ENCODE measurements around the gene IGFBP1. TPM values are rescaled to one million over a fixed set of nuclear protein-coding genes. Genes with fewer than 3 reads are reported as not detected.

Gene IGFBP1
- total and polyA plus RNA-seq, 2 of the 13 experiments (the other 11 are each of a cell fraction or from before 2014, with no cell fraction given) = 5.4 to 885 TPM

DNA sequence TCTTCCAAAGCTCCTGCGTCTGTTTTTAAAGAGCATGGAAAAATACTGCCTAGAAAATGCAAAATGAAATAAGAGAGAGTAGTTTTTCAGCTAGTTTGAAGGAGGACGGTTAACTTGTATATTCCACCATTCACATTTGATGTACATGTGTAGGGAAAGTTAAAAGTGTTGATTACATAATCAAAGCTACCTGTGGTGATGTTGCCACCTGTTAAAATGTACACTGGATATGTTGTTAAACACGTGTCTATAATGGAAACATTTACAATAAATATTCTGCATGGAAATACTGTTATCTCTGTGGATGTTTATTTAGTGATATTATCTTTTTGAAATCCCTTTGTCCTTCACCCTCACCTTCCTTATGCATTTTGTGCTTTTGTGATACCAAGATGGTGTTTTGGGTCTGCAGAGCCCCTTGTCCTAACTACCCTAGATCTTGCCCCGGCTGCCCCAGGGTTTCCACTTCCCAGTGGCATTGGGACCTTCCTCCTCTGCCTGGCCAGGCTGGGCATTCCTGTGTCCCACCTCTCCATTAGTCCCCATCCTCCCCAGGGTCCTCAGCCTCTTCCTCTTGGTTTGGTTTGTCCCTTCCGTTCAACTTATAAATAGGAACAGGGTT, 5.2 kb downstream of the IGFBP1 start (continued):
- TF ChIP-seq, protein P1, sequence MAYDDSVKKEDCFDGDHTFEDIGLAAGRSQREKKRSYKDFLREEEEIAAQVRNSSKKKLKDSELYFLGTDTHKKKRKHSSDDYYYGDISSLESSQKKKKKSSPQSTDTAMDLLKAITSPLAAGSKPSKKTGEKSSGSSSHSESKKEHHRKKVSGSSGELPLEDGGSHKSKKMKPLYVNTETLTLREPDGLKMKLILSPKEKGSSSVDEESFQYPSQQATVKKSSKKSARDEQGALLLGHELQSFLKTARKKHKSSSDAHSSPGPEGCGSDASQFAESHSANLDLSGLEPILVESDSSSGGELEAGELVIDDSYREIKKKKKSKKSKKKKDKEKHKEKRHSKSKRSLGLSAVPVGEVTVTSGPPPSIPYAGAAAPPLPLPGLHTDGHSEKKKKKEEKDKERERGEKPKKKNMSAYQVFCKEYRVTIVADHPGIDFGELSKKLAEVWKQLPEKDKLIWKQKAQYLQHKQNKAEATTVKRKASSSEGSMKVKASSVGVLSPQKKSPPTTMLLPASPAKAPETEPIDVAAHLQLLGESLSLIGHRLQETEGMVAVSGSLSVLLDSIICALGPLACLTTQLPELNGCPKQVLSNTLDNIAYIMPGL (CRISPR knock-in tag; IDR thresholded peaks at IDR 0.05; ENCODE audit: borderline replicate concordance in 1 of 2, low read depth in 1 of 2) = 0 out of 4 replicates have a peak, but pooled peaks of 1 of the 2 experiments have one; percentile 22
- TF ChIP-seq ZNF343 (CRISPR knock-in tag; IDR thresholded peaks at IDR 0.05) (peak; percentile 59; the same call in 1 of the 2 replicates), FOXA3 (CRISPR knock-in tag; IDR thresholded peaks at IDR 0.05) (peak; percentile 78; the same call in 1 of the 2 replicates), ZSCAN9 (CRISPR knock-in tag; IDR thresholded peaks at IDR 0.05; ENCODE audit: borderline replicate concordance) (peak; percentile 47; the same call in 1 of the 2 replicates), ZNF781 (CRISPR knock-in tag; IDR thresholded peaks at IDR 0.05; ENCODE audit: borderline replicate concordance, not compliant biosample characterization) (no peak), ZNF282 (IDR thresholded peaks at IDR 0.05; ENCODE audit: partially characterized antibody) (no peak), ZFP62 (CRISPR knock-in tag; IDR thresholded peaks at IDR 0.05) (peak; percentile 26; the same call in 1 of the 2 replicates), ZC3H13 (CRISPR knock-in tag; IDR thresholded peaks at IDR 0.05) (peak; percentile 100), ZBTB42 (CRISPR knock-in tag; IDR thresholded peaks at IDR 0.05) (no peak), SNRNP70 (IDR thresholded peaks at IDR 0.05; ENCODE audit: low read depth, low read length) (no peak), SMAD9 (CRISPR knock-in tag; IDR thresholded peaks at IDR 0.05) (no peak), NAIF1 (CRISPR knock-in tag; IDR thresholded peaks at IDR 0.05; ENCODE audit: borderline replicate concordance) (no peak; the same call in 1 of the 2 replicates), RFX5 (IDR thresholded peaks at IDR 0.05; ENCODE audit: low read depth, low read length) (no peak), BHLHE40 (IDR thresholded peaks at IDR 0.05; ENCODE audit: low read length) (no peak), ZNF790 (CRISPR knock-in tag; IDR thresholded peaks at IDR 0.05; ENCODE audit: borderline replicate concordance) (peak; percentile 86), ZNF207 (IDR thresholded peaks at IDR 0.05; ENCODE audit: borderline replicate concordance) (no peak)
- TF ChIP-seq, protein P2, sequence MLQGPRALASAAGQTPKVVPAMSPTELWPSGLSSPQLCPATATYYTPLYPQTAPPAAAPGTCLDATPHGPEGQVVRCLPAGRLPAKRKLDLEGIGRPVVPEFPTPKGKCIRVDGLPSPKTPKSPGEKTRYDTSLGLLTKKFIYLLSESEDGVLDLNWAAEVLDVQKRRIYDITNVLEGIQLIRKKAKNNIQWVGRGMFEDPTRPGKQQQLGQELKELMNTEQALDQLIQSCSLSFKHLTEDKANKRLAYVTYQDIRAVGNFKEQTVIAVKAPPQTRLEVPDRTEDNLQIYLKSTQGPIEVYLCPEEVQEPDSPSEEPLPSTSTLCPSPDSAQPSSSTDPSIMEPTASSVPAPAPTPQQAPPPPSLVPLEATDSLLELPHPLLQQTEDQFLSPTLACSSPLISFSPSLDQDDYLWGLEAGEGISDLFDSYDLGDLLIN (CRISPR knock-in tag; IDR thresholded peaks at IDR 0.05; ENCODE audit: borderline replicate concordance) = peak; percentile 62
- TF ChIP-seq, protein P3, sequence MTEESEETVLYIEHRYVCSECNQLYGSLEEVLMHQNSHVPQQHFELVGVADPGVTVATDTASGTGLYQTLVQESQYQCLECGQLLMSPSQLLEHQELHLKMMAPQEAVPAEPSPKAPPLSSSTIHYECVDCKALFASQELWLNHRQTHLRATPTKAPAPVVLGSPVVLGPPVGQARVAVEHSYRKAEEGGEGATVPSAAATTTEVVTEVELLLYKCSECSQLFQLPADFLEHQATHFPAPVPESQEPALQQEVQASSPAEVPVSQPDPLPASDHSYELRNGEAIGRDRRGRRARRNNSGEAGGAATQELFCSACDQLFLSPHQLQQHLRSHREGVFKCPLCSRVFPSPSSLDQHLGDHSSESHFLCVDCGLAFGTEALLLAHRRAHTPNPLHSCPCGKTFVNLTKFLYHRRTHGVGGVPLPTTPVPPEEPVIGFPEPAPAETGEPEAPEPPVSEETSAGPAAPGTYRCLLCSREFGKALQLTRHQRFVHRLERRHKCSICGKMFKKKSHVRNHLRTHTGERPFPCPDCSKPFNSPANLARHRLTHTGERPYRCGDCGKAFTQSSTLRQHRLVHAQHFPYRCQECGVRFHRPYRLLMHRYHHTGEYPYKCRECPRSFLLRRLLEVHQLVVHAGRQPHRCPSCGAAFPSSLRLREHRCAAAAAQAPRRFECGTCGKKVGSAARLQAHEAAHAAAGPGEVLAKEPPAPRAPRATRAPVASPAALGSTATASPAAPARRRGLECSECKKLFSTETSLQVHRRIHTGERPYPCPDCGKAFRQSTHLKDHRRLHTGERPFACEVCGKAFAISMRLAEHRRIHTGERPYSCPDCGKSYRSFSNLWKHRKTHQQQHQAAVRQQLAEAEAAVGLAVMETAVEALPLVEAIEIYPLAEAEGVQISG (CRISPR knock-in tag; IDR thresholded peaks at IDR 0.05) = no peak
- TF ChIP-seq, protein P4, sequence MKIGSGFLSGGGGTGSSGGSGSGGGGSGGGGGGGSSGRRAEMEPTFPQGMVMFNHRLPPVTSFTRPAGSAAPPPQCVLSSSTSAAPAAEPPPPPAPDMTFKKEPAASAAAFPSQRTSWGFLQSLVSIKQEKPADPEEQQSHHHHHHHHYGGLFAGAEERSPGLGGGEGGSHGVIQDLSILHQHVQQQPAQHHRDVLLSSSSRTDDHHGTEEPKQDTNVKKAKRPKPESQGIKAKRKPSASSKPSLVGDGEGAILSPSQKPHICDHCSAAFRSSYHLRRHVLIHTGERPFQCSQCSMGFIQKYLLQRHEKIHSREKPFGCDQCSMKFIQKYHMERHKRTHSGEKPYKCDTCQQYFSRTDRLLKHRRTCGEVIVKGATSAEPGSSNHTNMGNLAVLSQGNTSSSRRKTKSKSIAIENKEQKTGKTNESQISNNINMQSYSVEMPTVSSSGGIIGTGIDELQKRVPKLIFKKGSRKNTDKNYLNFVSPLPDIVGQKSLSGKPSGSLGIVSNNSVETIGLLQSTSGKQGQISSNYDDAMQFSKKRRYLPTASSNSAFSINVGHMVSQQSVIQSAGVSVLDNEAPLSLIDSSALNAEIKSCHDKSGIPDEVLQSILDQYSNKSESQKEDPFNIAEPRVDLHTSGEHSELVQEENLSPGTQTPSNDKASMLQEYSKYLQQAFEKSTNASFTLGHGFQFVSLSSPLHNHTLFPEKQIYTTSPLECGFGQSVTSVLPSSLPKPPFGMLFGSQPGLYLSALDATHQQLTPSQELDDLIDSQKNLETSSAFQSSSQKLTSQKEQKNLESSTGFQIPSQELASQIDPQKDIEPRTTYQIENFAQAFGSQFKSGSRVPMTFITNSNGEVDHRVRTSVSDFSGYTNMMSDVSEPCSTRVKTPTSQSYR (CRISPR knock-in tag; IDR thresholded peaks at IDR 0.05; ENCODE audit: borderline replicate concordance) = no peak
- TF ChIP-seq, protein P5, sequence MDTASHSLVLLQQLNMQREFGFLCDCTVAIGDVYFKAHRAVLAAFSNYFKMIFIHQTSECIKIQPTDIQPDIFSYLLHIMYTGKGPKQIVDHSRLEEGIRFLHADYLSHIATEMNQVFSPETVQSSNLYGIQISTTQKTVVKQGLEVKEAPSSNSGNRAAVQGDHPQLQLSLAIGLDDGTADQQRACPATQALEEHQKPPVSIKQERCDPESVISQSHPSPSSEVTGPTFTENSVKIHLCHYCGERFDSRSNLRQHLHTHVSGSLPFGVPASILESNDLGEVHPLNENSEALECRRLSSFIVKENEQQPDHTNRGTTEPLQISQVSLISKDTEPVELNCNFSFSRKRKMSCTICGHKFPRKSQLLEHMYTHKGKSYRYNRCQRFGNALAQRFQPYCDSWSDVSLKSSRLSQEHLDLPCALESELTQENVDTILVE (CRISPR knock-in tag; IDR thresholded peaks at IDR 0.05) = no peak

Data from HepG2 (cell line).